Activated CD8-positive, alpha-beta T cell treated with anti-CD3 and anti-CD28 coated beads for 36 hours (primary cell): ENCODE data around the gene ADGB. TPM values are rescaled to one million over a fixed set of nuclear protein-coding genes. Genes with fewer than 3 reads are reported as not detected.

Source experiments
- ATAC-seq: fragments of 200-7000 bp; cut with Tn5 transposase; one replicate; pipeline ENCODE4 v1.10.0; 2021; ENCODE audit warnings: mild to moderate bottlenecking, moderate library complexity
- CTCF ChIA-PET: fragments of 350-600 bp; sonication (Branson Sonifier 250); formaldehyde crosslinking; loops from one replicate; lab custom pipeline; 2021; ENCODE audit warnings: antibody characterized with exemption; lab: Charles Lee
- POLR2A ChIA-PET: fragments of 350-600 bp; sonication (Branson Sonifier 250); formaldehyde crosslinking; loops from one replicate; lab custom pipeline; 2021; ENCODE audit warnings: antibody characterized with exemption; lab: Charles Lee
- DNase-seq: peaks from one replicate; pipeline ENCODE4 v3.0.0-alpha.2; 2020
- H3K27ac Mint-ChIP-seq: one replicate; pipeline ENCODE4 v1.8.0; 2021; ENCODE audit warnings: mild to moderate bottlenecking, mixed read lengths
- H3K27me3 Mint-ChIP-seq: one replicate; pipeline ENCODE4 v1.8.0; 2021; ENCODE audit warnings: mixed read lengths
- H3K36me3 Mint-ChIP-seq: one replicate; pipeline ENCODE4 v1.8.0; 2021; ENCODE audit warnings: low read depth, mixed read lengths
- H3K4me1 Mint-ChIP-seq: one replicate; pipeline ENCODE4 v1.8.0; 2021; ENCODE audit warnings: low read depth, mixed read lengths
- H3K4me3 Mint-ChIP-seq: one replicate; pipeline ENCODE4 v1.8.0; 2021; ENCODE audit warnings: mild to moderate bottlenecking, moderate library complexity, mixed read lengths
- H3K9me3 Mint-ChIP-seq: one replicate; pipeline ENCODE4 v1.8.0; 2021; ENCODE audit warnings: mixed read lengths
- CTCF ChIP-seq: fragments of 200-600 bp; IDR thresholded peaks from one replicate; pipeline ENCODE4 v1.8.0; 2022; ENCODE audit warnings: antibody characterized with exemption, mild to moderate bottlenecking
- intact Hi-C: fragments of 100-400 bp; cut with micrococcal nuclease; formaldehyde crosslinking; loops from one replicate; pipeline ENCODE4 v1.10.0; 2022
- total RNA-seq, 2 experiments: library from RNA; stranded (reverse); gene quantifications; one replicate each; pipeline ENCODE4 v1.2.3, GENCODE V29; 2021

The ADGB gene
- total RNA-seq, 2 experiments from 2014 or later, result not detected

- H3K36me3 Mint-ChIP-seq, result no peaks in the 10 kb centered on the region
- CTCF ChIA-PET, result no interaction called here
- intact Hi-C loops, result no loop called here
- POLR2A ChIA-PET, result no interaction called here
- DNase-seq, result no peak
- peaks cover 4% of the 10 kb centered on the region for H3K4me1 Mint-ChIP-seq
- no peak for ATAC-seq
- TF ChIP-seq CTCF, result no peak
- no peaks in the 10 kb centered on the region for H3K9me3 Mint-ChIP-seq
- peaks cover 17% of the 10 kb centered on the region for H3K27me3 Mint-ChIP-seq
- no peak overlapping the region for H3K4me3 Mint-ChIP-seq
- no peak overlapping the region for H3K27ac Mint-ChIP-seq
Observed at GRCh38 chr6:146595972-146596731, 2.6 kb upstream of the ADGB start.

GRCh38 chr6:146601352-146601751, 2.6 kb downstream of the ADGB start:
- no peak overlapping the region for H3K27ac Mint-ChIP-seq
- ChIA-PET POLR2A (no interaction called here), CTCF (no interaction called here)
- H3K27me3 Mint-ChIP-seq, result peaks cover 17% of the 10 kb centered on the region
- ATAC-seq (no peak), DNase-seq (no peak)
- H3K4me1 Mint-ChIP-seq, result peaks cover 4% of the 10 kb centered on the region
- TF ChIP-seq CTCF, result no peak
- H3K9me3 Mint-ChIP-seq, result no peaks in the 10 kb centered on the region
- no peaks in the 10 kb centered on the region for H3K36me3 Mint-ChIP-seq
- no peak overlapping the region for H3K4me3 Mint-ChIP-seq
- intact Hi-C loops, result no loop called here

- no peak for ATAC-seq
- H3K27me3 Mint-ChIP-seq, result peaks cover 17% of the 10 kb centered on the region
- TF ChIP-seq CTCF, result no peak
- H3K4me3 Mint-ChIP-seq, result no peak overlapping the region
- ChIA-PET CTCF (no interaction called here), POLR2A (no interaction called here)
- H3K9me3 Mint-ChIP-seq, result no peaks in the 10 kb centered on the region
- no peak overlapping the region for H3K27ac Mint-ChIP-seq
- intact Hi-C loops, result no loop called here
- no peaks in the 10 kb centered on the region for H3K36me3 Mint-ChIP-seq
- peaks cover 4% of the 10 kb centered on the region for H3K4me1 Mint-ChIP-seq
- no peak for DNase-seq
Observed at GRCh38 chr6:146602526-146602925, 3.8 kb downstream of the ADGB start.

- POLR2A ChIA-PET, result no interaction called here
- Mint-ChIP-seq H3K27me3 (no peaks in the 10 kb centered on the region), H3K4me3 (no peak overlapping the region), H3K9me3 (no peaks in the 10 kb centered on the region), H3K4me1 (no peaks in the 10 kb centered on the region), H3K27ac (no peak overlapping the region), H3K36me3 (no peaks in the 10 kb centered on the region)
- no peak for DNase-seq
- intact Hi-C loops, result no loop called here
- CTCF ChIA-PET, result no interaction called here
- no peak for TF ChIP-seq CTCF
- no peak for ATAC-seq
Observed at GRCh38 chr6:146613947-146614346, 15.2 kb downstream of the ADGB start.

- no peak for TF ChIP-seq CTCF
- DNase-seq, result no peak
- Mint-ChIP-seq H3K36me3 (no peaks in the 10 kb centered on the region), H3K4me3 (no peak overlapping the region), H3K27ac (no peak overlapping the region), H3K9me3 (peaks cover 2% of the 10 kb centered on the region), H3K27me3 (no peaks in the 10 kb centered on the region), H3K4me1 (no peaks in the 10 kb centered on the region)
- no peak for ATAC-seq
- ChIA-PET POLR2A (no interaction called here), CTCF (interaction anchor here (1.1 kb wide), 1 partner anchor 80 kb away, joined by 3 read pairs; no protein-coding TSS in a partner anchor)
- intact Hi-C loops, result no loop called here
Observed at GRCh38 chr6:146620655-146621054, 21.9 kb downstream of the ADGB start.
